Measurements from ENCODE around the gene SDK1.
A peak's percentile ranks its signal among the peaks of the same experiment; 100 is the strongest.

SDK1 gene

DNA sequence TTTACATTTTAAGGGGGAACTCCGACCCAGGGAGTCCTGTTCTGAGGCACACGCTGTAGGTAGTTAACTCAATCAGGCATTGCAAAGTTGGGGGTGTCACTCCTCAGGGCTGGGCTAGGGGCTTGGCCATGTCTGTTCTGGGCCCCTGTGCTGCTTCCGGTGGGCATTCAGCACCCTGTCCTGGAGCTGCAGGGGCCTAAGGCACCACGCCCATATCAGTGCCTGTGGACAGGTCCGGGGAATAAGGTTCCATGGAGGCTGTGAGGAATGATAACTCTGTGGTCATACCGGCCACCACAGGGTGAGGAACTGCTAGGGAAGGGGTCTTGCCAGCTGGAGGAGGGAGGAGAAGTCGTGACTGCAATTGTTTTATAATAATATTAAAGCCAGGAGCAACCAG, 842.0 kb downstream of the SDK1 start:
- Histone ChIP-seq H3K4me3 (ENCODE audit: low read length in 2 of 2) (no peak overlapping the region), H3K9ac (ENCODE audit: low read length in 2 of 2) (no peak overlapping the region), H3K9me3 (ENCODE audit: control insufficient read depth in 2 of 2, low read length in 2 of 2) (no peaks in the 10 kb centered on the region), H3K36me3 (ENCODE audit: control insufficient read depth in 2 of 2, insufficient read depth in 2 of 2, low read length in 2 of 2) (no peaks in the 10 kb centered on the region), H3K4me1 (ENCODE audit: control insufficient read depth, insufficient read depth, low read length) (peaks cover 13% of the 10 kb centered on the region), H3K27me3 (ENCODE audit: control insufficient read depth in 1 of 2, insufficient read depth in 2 of 2, low read length in 2 of 2) (no peaks in the 10 kb centered on the region), H3K27ac (ENCODE audit: low read length) (no peak overlapping the region)

- Histone ChIP-seq H3K4me1 (ENCODE audit: control insufficient read depth, insufficient read depth, low read length) (peaks cover 13% of the 10 kb centered on the region), H3K4me3 (ENCODE audit: low read length in 2 of 2) (no peak overlapping the region), H3K27ac (ENCODE audit: low read length) (no peak overlapping the region), H3K36me3 (ENCODE audit: control insufficient read depth in 2 of 2, insufficient read depth in 2 of 2, low read length in 2 of 2) (no peaks in the 10 kb centered on the region), H3K9me3 (ENCODE audit: control insufficient read depth in 2 of 2, low read length in 2 of 2) (no peaks in the 10 kb centered on the region), H3K9ac (ENCODE audit: low read length in 2 of 2) (no peak overlapping the region), H3K27me3 (ENCODE audit: control insufficient read depth in 1 of 2, insufficient read depth in 2 of 2, low read length in 2 of 2) (no peaks in the 10 kb centered on the region)
Measured at GRCh38 chr7:4143511-4144171, 842.6 kb downstream of the SDK1 start.

- Histone ChIP-seq H3K36me3 (ENCODE audit: control insufficient read depth in 2 of 2, insufficient read depth in 2 of 2, low read length in 2 of 2) (no peaks in the 10 kb centered on the region), H3K27ac (ENCODE audit: low read length) (no peak overlapping the region), H3K9me3 (ENCODE audit: control insufficient read depth in 2 of 2, low read length in 2 of 2) (no peaks in the 10 kb centered on the region), H3K9ac (ENCODE audit: low read length in 2 of 2) (no peak overlapping the region), H3K27me3 (ENCODE audit: control insufficient read depth in 1 of 2, insufficient read depth in 2 of 2, low read length in 2 of 2) (no peaks in the 10 kb centered on the region), H3K4me1 (ENCODE audit: control insufficient read depth, insufficient read depth, low read length) (peaks cover 13% of the 10 kb centered on the region), H3K4me3 (ENCODE audit: low read length in 2 of 2) (peak overlapping the region; percentile 58 to 66)
Measured at GRCh38 chr7:4144172-4144701, 843.2 kb downstream of the SDK1 start.

DNA sequence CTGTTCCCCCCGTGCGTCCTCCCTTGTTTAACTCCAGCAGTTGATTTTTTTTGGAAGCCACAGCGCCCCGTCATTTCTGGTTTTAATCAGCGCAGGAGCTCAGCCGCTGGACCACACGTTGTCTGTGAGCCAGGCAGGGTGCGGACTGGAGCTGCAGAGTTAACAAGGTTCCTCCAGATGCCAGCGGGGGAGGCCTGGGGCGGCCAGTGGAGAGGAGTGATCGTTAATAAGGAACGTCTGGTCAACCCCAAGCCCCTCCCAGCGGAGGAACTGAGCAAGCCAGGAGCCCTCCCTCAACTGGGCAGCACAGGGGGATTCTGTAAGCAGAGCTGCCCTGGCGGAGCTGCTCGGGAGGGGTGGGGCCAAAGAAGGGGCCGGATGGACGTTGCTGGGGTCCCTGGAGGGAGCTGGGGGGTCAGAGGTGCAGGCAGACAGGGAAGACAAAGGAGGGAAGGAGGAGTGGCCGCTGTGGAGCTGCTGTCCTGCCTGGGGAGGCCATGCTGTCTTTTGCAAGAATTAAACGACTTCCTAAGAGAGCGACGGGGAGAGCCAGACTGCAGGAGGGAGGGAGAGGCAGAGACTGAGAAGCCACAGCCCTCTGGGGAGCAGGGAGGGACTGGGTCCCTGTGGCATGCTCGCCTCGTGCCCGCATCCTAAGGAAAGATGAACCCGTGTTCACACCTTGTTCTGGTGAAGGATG, 843.9 kb downstream of the SDK1 start:
- no peaks in the 10 kb centered on the region for H3K36me3 ChIP-seq (ENCODE audit: control insufficient read depth in 2 of 2, insufficient read depth in 2 of 2, low read length in 2 of 2)
- no peaks in the 10 kb centered on the region for H3K9me3 ChIP-seq (ENCODE audit: control insufficient read depth in 2 of 2, low read length in 2 of 2)
- H3K27ac ChIP-seq (ENCODE audit: low read length): no peak overlapping the region
- H3K27me3 ChIP-seq (ENCODE audit: control insufficient read depth in 1 of 2, insufficient read depth in 2 of 2, low read length in 2 of 2): no peaks in the 10 kb centered on the region
- H3K4me3 ChIP-seq (ENCODE audit: low read length in 2 of 2): peak overlapping the region; percentile 58 to 66
- H3K9ac ChIP-seq (ENCODE audit: low read length in 2 of 2): no peak overlapping the region
- peaks cover 13% of the 10 kb centered on the region for H3K4me1 ChIP-seq (ENCODE audit: control insufficient read depth, insufficient read depth, low read length)

DNA sequence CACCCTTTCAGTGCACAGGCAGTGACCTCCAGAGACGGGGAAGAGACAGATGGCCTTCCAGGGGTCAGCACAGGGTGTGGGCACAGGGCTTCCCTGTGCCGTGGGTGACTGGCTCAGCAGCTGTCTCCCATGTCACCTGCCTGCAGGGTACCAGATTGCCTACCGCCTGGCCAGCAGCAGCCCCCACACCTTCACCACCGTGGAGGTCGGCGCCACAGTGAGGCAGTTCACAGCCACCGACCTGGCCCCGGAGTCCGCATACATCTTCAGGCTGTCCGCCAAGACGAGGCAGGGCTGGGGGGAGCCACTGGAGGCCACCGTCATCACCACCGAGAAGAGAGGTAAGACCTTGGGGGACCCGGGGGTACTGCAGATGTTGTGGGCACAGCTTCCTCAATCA, 844.5 kb downstream of the SDK1 start:
- no peak overlapping the region for H3K4me3 ChIP-seq (ENCODE audit: low read length in 2 of 2)
- no peak overlapping the region for H3K9ac ChIP-seq (ENCODE audit: low read length in 2 of 2)
- H3K36me3 ChIP-seq (ENCODE audit: control insufficient read depth in 2 of 2, insufficient read depth in 2 of 2, low read length in 2 of 2): no peaks in the 10 kb centered on the region
- no peaks in the 10 kb centered on the region for H3K27me3 ChIP-seq (ENCODE audit: control insufficient read depth in 1 of 2, insufficient read depth in 2 of 2, low read length in 2 of 2)
- no peaks in the 10 kb centered on the region for H3K9me3 ChIP-seq (ENCODE audit: control insufficient read depth in 2 of 2, low read length in 2 of 2)
- H3K4me1 ChIP-seq (ENCODE audit: control insufficient read depth, insufficient read depth, low read length): peaks cover 13% of the 10 kb centered on the region
- H3K27ac ChIP-seq (ENCODE audit: low read length): no peak overlapping the region

GRCh38 chr7:4147926-4148620, 847.0 kb downstream of the SDK1 start:
- Histone ChIP-seq H3K9ac (ENCODE audit: low read length in 2 of 2) (no peak overlapping the region), H3K9me3 (ENCODE audit: control insufficient read depth in 2 of 2, low read length in 2 of 2) (no peaks in the 10 kb centered on the region), H3K4me1 (ENCODE audit: control insufficient read depth, insufficient read depth, low read length) (peaks cover 13% of the 10 kb centered on the region)

GRCh38 chr7:4149236-4149635, 848.2 kb downstream of the SDK1 start:
- no peaks in the 10 kb centered on the region for H3K9me3 ChIP-seq (ENCODE audit: control insufficient read depth in 2 of 2, low read length in 2 of 2)
- H3K4me3 ChIP-seq (ENCODE audit: low read length in 2 of 2): no peak overlapping the region
- no peak overlapping the region for H3K9ac ChIP-seq (ENCODE audit: low read length in 2 of 2)

More at GRCh38 chr7:4147926-4148620, 847.0 kb downstream of the SDK1 start:
- H3K36me3 ChIP-seq (ENCODE audit: control insufficient read depth in 2 of 2, insufficient read depth in 2 of 2, low read length in 2 of 2): no peaks in the 10 kb centered on the region
- H3K27ac ChIP-seq (ENCODE audit: low read length): no peak overlapping the region
- no peaks in the 10 kb centered on the region for H3K27me3 ChIP-seq (ENCODE audit: control insufficient read depth in 1 of 2, insufficient read depth in 2 of 2, low read length in 2 of 2)
- no peak overlapping the region for H3K4me3 ChIP-seq (ENCODE audit: low read length in 2 of 2)

DNA sequence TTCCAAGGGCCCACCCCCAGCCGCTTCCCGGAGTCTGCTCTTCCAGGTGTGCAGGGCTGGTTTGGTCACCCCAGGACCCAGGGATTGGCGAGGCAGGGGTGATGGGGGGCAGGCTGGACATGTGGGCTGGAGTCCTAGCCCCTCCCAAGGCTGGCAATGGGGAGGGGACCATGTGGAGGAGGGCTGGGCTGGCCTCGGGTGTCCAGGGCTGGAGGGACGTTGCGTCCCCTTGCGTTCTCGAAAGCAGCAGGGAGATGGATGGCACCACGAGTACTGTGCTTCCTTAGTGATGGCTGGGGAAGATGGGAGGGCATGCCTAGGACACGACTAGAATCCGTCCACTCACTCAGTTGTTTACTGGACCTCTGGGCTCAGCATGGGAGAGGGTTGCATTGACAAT, 848.6 kb downstream of the SDK1 start:
- H3K4me1 ChIP-seq (ENCODE audit: control insufficient read depth, insufficient read depth, low read length): peaks cover 7% of the 10 kb centered on the region
- H3K9ac ChIP-seq (ENCODE audit: low read length in 2 of 2): no peak overlapping the region
- H3K27ac ChIP-seq (ENCODE audit: low read length): no peak overlapping the region
- H3K9me3 ChIP-seq (ENCODE audit: control insufficient read depth in 2 of 2, low read length in 2 of 2): no peaks in the 10 kb centered on the region
- H3K27me3 ChIP-seq (ENCODE audit: control insufficient read depth in 1 of 2, insufficient read depth in 2 of 2, low read length in 2 of 2): no peaks in the 10 kb centered on the region
- no peak overlapping the region for H3K4me3 ChIP-seq (ENCODE audit: low read length in 2 of 2)
- no peaks in the 10 kb centered on the region for H3K36me3 ChIP-seq (ENCODE audit: control insufficient read depth in 2 of 2, insufficient read depth in 2 of 2, low read length in 2 of 2)

More at GRCh38 chr7:4149236-4149635, 848.2 kb downstream of the SDK1 start:
- Histone ChIP-seq H3K36me3 (ENCODE audit: control insufficient read depth in 2 of 2, insufficient read depth in 2 of 2, low read length in 2 of 2) (no peaks in the 10 kb centered on the region), H3K4me1 (ENCODE audit: control insufficient read depth, insufficient read depth, low read length) (peaks cover 11% of the 10 kb centered on the region), H3K27me3 (ENCODE audit: control insufficient read depth in 1 of 2, insufficient read depth in 2 of 2, low read length in 2 of 2) (no peaks in the 10 kb centered on the region), H3K27ac (ENCODE audit: low read length) (no peak overlapping the region)

DNA sequence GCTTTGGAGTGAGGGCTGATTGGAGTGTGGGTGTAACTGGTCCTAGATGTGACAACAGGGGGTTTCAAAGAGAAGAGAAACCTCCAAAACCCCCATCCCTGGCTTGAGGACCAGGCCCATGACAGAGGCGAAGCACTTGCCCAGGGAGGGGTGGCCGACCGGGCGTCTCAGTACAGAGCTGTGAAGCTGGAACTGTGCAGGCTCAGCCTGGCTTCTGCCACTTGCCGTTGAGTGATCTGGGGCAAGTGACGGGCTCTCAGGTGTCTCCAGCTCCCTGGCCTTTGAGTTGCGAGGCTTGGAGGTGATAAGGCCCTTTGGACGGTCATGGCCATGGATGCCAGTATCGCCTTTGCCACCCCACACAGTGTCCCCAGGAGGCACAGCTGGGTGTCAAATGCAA, 849.7 kb downstream of the SDK1 start:
- H3K27me3 ChIP-seq (ENCODE audit: control insufficient read depth in 1 of 2, insufficient read depth in 2 of 2, low read length in 2 of 2): no peaks in the 10 kb centered on the region
- H3K9me3 ChIP-seq (ENCODE audit: control insufficient read depth in 2 of 2, low read length in 2 of 2): no peaks in the 10 kb centered on the region
- H3K4me3 ChIP-seq (ENCODE audit: low read length in 2 of 2): no peak overlapping the region
- no peaks in the 10 kb centered on the region for H3K36me3 ChIP-seq (ENCODE audit: control insufficient read depth in 2 of 2, insufficient read depth in 2 of 2, low read length in 2 of 2)
- H3K4me1 ChIP-seq (ENCODE audit: control insufficient read depth, insufficient read depth, low read length): no peaks in the 10 kb centered on the region
- no peak overlapping the region for H3K27ac ChIP-seq (ENCODE audit: low read length)
- H3K9ac ChIP-seq (ENCODE audit: low read length in 2 of 2): no peak overlapping the region

- H3K4me1 ChIP-seq (ENCODE audit: control insufficient read depth, insufficient read depth, low read length): no peaks in the 10 kb centered on the region
- H3K9me3 ChIP-seq (ENCODE audit: control insufficient read depth in 2 of 2, low read length in 2 of 2): no peaks in the 10 kb centered on the region
- no peak overlapping the region for H3K4me3 ChIP-seq (ENCODE audit: low read length in 2 of 2)
- no peak overlapping the region for H3K27ac ChIP-seq (ENCODE audit: low read length)
- H3K36me3 ChIP-seq (ENCODE audit: control insufficient read depth in 2 of 2, insufficient read depth in 2 of 2, low read length in 2 of 2): no peaks in the 10 kb centered on the region
- no peaks in the 10 kb centered on the region for H3K27me3 ChIP-seq (ENCODE audit: control insufficient read depth in 1 of 2, insufficient read depth in 2 of 2, low read length in 2 of 2)
- no peak overlapping the region for H3K9ac ChIP-seq (ENCODE audit: low read length in 2 of 2)
Measured at GRCh38 chr7:4151524-4151923, 850.5 kb downstream of the SDK1 start.

Measured in stomach smooth muscle (tissue), 2 donors.